Sciatic nerve (tissue), 2 donors: ENCODE measurements around the gene SYT1. TPM values are rescaled to one million over a fixed set of nuclear protein-coding genes. Genes with fewer than 3 reads are reported as not detected.
A peak's percentile ranks its signal among the peaks of the same experiment; 100 is the strongest.
"Not testable (repeated sequence)": the region's sequence is repeated elsewhere in the genome, so short reads cannot be mapped to it uniquely, and the experiment has no call there.

Experiments used
- ATAC-seq: fragments of 200-7000 bp; cut with Tn5 transposase; one replicate; pipeline ENCODE4 v1.9.1; 2020; ENCODE audit warnings: mild to moderate bottlenecking, moderate library complexity
- DNase-seq: peaks from one replicate; pipeline ENCODE4 v3.0.0-alpha.2; 2020; ENCODE audit warnings: low spot score
- intact Hi-C: fragments of 100-400 bp; cut with DNase I; formaldehyde crosslinking; loops from one replicate; pipeline ENCODE4 v1.14.2; 2022
- total RNA-seq: library from RNA; stranded (reverse); fragmentation: NEBNext Ultra II Directional; extraction: Animal tissue kit (Norgen Biotek cat#: 25700); gene quantifications from one replicate; pipeline ENCODE4 v1.2.1, GENCODE V29; 2021
- donor health status: DM: no; HTN: no; CAD: no.
- donor health status: DM: no; HTN: no; CAD: no.

SYT1 gene
- total RNA-seq, 1 donor from 2014 or later, result 9.0 TPM

GRCh38 chr12:79402606-79403005 is 538.0 kb downstream of the SYT1 start:
- intact Hi-C loops, result no loop called here
- ATAC-seq (no peak), DNase-seq (no peak)

GRCh38 chr12:79406993-79407392 is 542.4 kb downstream of the SYT1 start:
- ATAC-seq, result no peak
- intact Hi-C loops, result no loop called here
- DNase-seq, result no peak

DNA sequence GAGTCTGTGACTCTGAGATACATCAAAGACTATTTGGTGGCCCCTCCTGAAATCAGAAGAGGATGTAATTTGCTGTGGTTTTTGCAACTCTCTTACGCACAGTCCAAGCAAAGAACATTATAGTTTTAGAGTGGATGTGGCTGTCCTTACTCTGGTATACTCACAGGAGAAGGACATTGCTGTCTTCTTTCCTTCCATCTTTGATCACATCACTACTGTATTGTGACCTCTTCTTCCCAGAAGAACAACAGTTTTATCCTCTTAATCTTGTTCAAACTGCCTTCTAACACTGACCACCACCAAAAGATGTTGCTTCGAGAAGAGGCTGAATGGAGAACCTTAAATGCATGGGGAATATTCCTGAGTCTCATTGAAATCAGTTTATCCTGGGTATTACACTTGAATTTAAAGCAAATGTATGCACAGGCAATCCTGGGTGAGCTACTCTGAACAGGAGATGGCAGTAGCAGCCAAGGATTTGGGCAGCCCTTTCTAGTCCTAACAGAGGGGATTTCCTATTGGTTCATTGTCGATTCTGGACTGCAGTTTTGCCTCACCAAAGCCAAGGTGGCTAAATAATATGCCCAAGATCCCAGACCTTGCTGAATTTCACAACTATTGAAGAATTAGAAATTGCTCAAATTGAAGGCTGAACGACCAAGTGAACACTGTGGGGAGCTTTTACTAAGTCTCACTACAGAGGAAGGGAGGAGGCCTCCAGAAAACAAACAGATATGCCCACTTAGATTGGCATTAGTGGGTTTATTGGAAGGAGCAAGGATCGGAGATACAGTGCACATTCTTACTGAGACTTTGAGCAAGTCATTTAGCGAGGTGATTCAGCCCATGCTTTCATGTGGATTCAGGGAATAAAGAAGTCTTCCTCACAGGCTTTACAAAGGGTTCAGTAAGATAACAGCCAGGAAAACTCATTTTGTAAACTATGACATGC is 543.4 kb downstream of the SYT1 start:
- peak; percentile 93 for ATAC-seq
- intact Hi-C loops, result no loop called here
- peak; percentile 57 for DNase-seq

DNA sequence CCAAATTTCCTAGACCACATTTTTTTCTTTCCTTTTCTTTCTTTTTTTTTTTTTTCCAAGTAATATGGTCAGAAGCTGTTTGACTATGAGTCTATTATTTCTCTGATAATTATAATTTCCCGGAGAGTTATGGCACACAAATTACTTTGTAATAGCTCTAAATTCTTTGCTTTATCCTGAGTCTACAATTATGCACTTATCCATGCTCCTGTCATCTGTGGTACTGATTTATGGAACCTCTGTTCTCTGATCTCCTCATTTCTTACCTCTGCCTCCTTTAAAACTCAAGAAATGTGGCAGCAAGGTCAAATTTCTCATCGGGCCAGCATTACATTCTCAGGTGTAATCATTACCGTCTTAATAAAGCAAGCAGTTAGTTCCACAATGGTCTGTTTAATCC is 544.1 kb downstream of the SYT1 start:
- no peak for DNase-seq
- no peak for ATAC-seq
- intact Hi-C loops, result no loop called here

DNA sequence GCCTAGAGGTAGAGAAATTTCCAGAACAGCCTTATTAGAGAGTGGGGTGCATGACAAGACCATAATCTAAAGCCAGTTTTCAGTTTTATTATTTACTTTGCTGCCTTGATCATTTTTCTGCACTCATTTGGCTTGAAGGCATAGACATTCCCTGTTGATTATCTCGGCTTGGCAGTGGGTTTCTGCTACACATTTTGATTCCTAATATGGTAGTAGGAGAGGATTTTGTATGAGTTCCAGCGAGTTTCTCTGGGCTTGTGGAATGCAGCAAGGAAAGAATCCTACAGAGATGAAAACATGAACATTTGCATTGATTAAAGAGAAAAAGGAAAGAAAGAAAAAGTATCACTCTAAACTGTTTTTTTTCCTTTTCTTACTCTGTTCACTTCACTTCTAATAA is 545.0 kb downstream of the SYT1 start:
- no peak for DNase-seq
- intact Hi-C loops, result no loop called here
- ATAC-seq, result no peak

DNA sequence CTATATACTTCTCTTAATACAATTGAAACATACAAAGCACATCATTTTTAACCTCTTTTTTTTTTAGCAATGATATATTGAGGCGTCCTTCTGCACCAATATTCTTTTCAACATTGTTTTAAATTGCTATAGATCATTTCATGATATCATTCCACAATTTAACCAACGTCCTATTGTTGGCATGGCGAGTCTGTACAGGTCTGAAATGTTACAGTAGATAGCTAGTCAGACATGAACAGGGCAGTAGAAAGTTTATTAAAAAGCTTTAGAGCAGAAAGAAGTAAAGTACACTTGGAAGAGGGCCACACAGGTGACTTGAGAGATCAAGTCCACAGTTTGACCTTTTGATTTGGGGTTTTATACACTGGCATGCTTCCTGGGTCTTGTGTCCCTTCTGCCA is 547.2 kb downstream of the SYT1 start:
- intact Hi-C loops, result no loop called here
- ATAC-seq (no peak), DNase-seq (no peak)

GRCh38 chr12:79413796-79414195 is 549.2 kb downstream of the SYT1 start:
- DNase-seq (no peak), ATAC-seq (no peak)
- intact Hi-C loops, result no loop called here

GRCh38 chr12:79414252-79414651 is 549.7 kb downstream of the SYT1 start:
- no peak for ATAC-seq
- DNase-seq, result no peak
- intact Hi-C loops, result no loop called here

DNA sequence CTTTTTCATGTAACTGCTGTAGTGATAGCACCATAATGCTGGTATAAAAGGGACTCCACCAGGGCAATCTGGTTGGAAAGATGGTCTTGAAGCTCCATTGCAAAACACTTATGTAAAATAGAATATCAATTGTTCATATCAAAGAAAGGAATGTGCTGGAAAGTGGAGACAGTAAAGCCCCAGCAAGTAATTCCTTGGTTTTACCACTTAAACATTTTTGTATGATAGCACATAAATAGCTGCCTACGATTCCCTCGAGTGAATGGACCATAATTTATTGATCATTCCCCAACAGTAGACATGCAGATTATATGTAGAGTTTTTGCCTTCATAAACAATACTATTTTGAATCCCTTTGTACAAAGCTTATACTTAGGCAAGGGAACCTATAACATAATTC is 550.7 kb downstream of the SYT1 start:
- intact Hi-C loops, result loop anchor here (5.0 kb wide), 1 partner anchor 972 kb away; no protein-coding TSS in a partner anchor
- no peak for DNase-seq
- ATAC-seq, result no peak

DNA sequence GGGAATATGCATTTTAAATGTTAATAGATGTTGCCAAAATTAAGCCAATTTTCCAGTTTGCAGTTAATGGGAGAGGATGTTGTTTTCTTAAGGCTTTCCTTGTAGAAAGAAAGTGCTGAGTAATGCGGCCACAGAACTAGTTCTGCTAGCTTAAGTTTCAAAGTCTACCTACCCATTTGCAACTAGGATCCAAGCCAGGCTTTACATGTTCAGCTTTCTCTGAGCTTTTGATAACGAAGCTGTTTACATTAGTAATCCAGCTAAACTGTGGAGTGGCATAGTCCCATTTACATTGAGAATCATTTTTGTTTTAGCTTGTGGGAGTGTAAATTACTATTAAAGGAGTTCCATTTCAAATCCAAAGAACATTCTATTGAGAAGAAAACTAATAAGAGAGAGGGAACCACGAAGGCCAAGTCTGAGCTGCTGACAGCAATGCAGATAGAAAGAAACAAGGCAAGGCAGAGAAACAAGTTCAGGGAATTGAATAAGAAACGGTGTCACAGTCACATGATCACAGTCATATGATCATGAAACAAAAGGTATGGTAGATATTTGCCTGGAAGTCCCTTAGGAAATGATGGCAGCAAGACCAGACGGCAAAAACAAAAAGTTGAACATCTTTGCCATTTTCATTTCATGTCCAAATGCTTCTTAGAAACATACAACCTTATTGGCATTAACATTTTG is 551.3 kb downstream of the SYT1 start:
- DNase-seq (no peak), ATAC-seq (no peak)
- intact Hi-C loops, result loop anchor here (5.0 kb wide), 1 partner anchor 971 kb away; no protein-coding TSS in a partner anchor

DNA sequence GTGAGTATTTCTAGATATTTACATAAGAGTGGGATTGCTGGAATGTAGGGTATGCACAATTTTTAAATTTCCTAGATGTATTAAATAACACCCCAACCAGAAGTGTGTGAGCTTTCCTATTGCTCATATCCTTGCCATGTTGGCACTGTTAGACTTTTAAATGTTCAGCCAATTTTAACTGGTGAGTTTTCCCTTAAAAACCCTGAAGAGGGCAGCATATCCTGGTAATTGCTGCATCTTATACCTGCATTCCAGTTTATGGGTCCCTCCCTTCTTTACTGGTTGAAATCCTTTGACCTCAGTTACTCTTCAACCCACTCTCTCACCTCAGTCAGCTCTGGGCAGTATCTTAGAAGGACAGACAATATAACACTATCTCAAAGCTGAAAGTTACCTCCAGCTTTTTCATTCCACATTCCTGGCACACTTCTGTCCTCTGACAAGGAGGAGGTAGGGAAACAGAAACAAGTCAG is 555.6 kb downstream of the SYT1 start:
- ATAC-seq (peak; percentile 63), DNase-seq (no peak)
- intact Hi-C loops, result no loop called here

DNA sequence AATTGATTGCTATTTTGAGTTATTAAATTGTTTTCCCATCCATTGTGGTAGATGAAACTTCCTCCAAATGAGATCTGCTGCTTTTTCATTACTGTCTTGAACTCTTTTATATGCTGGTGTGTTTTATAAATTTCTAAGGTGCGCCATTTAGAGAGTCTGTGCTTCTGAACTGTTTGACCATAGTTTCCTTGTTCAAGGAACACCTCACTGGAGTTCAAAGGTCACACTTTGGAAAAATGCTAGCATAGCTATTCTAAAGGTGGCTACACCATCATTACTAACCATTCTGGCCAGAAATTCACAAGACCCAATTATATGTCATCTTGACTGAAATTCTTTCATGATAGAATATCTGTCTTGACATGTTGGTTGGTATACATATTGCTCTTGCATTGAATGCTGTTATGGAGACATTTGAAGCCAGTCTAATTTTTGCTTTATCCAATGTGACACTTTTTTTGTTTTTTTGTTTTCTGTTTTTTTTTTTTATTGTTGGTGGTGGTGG is 556.7 kb downstream of the SYT1 start:
- intact Hi-C loops, result no loop called here
- ATAC-seq, result no peak

GRCh38 chr12:79422060-79422812 is 557.7 kb downstream of the SYT1 start:
- ATAC-seq (no peak), DNase-seq (no peak)
- intact Hi-C loops, result no loop called here

More for the DNA sequence above, 556.7 kb downstream of the SYT1 start:
- DNase-seq, result no peak

GRCh38 chr12:79423560-79423959 is 559.0 kb downstream of the SYT1 start:
- intact Hi-C loops, result no loop called here
- no peak for ATAC-seq

DNA sequence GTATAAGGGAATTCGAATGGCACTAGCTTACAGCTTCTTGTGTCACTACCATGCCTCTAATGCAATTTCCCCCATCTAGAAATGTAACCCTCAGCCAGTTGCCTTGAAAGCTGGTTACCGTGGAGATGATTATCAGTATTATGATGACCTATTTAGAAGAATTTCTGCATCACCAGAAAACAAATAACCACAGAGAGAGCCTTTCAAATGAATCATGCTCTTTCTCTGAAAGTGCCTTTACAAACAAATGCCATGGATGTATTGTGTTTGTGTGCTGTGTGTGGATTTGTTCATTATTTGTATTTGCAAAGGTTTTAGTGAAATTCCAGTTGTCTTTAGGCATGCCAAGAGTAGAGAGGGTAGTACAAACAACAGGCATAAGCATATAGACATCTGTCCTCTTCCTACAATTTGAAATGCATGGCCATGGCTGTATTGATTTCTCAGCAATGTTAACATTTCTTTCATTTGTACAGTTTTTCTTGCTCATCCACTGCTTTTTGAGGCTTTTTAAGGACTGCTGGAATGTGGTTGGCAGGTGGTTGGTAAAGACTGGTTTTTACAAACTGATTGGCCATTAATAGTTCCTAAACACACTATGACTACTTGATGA is 559.6 kb downstream of the SYT1 start:
- DNase-seq (no peak), ATAC-seq (peak; percentile 54)
- intact Hi-C loops, result no loop called here

More at GRCh38 chr12:79423560-79423959, 559.0 kb downstream of the SYT1 start:
- no peak for DNase-seq

DNA sequence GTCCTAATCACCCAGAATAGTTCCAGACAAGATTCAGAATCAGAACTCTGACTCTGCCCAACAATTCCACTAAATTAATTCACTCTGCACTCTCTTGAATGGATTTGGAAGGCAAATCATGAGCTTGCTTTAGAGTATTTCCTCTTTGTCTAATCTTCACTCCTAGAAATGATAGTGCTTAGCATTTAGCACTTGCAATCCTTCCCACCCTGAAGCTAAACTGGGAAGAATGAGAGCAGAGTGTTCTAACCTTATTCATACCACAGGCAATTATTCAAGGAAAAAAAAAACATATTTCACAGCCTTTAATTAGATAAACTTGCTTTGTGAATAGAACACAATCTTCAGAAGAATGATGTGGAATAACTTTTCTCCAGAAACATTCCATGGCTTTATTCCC is 561.5 kb downstream of the SYT1 start:
- intact Hi-C loops, result no loop called here
- ATAC-seq (peak; percentile 59), DNase-seq (no peak)

GRCh38 chr12:79426744-79427143 is 562.2 kb downstream of the SYT1 start:
- intact Hi-C loops, ATAC-seq, DNase-seq: not testable (repeated sequence)

DNA sequence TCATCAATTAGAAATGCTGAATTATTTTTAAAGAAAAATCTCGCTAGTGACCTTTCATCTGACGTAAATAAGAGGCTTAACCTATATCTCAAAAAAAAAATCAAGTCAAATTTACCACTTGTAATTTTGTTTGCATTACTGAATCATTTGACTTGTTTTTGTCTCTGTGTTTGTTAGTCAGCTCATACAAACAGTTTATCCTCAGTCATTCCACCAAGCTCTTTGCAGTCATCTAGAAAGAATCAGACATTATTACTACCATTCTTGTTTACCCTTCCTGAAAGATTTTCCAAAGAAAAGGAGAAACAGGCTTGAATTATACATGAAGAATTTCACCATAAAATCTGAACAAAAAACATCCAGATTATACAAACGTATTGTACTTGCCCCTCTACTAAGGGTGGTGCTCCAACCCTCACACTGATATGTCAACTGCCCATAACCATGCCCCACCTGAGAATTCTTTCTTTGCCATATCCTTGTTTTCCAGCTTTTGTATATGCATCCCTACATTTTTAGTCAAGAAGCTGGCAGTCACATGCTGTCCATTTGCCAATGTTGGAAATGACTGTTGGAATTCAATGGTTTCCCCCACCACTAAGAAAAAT is 569.0 kb downstream of the SYT1 start:
- ATAC-seq (no peak), DNase-seq (no peak)
- intact Hi-C loops, result no loop called here
